Measurements from ENCODE around the gene SZT2. TPM values are rescaled to one million over a fixed set of nuclear protein-coding genes. Genes with fewer than 3 reads are reported as not detected.

Gene SZT2
- total RNA-seq, 3 donors from 2014 or later, result 29.1 to 49.2 (median 44.3) TPM

- Histone ChIP-seq H3K4me1 (no peaks in the 10 kb centered on the region), H3K27me3 (no peaks in the 10 kb centered on the region), H3K27ac (no peak overlapping the region), H3K9me3 (no peaks in the 10 kb centered on the region), H3K4me3 (no peak overlapping the region), H3K36me3 (no peaks in the 10 kb centered on the region)
- no peak for TF ChIP-seq POLR2AphosphoS5 (IDR thresholded peaks at IDR 0.05)
- no peak for TF ChIP-seq CTCF (IDR thresholded peaks at IDR 0.05)
- no peak for DNase-seq (ENCODE audit: low spot score in 2 of 2)
- intact Hi-C loops (cut with DNase I; ENCODE audit: low total_unique reads), result no loop called here
These were observed 50.7 kb downstream of the SZT2 start for GRCh38 chr1:43440358-43440757.

- no peaks in the 10 kb centered on the region for H3K9me3 ChIP-seq
- H3K27ac ChIP-seq, result no peak overlapping the region
- intact Hi-C loops (cut with DNase I; ENCODE audit: low total_unique reads), result no loop called here
- H3K36me3 ChIP-seq, result peaks cover 3% of the 10 kb centered on the region
- H3K4me1 ChIP-seq, result no peaks in the 10 kb centered on the region
- no peaks in the 10 kb centered on the region for H3K27me3 ChIP-seq
- H3K4me3 ChIP-seq, result no peak overlapping the region
- no peak for TF ChIP-seq POLR2A (IDR thresholded peaks at IDR 0.05)
- TF ChIP-seq CTCF (IDR thresholded peaks at IDR 0.05), result no peak
- no peak for TF ChIP-seq POLR2AphosphoS5 (IDR thresholded peaks at IDR 0.05)
- no peak for DNase-seq (ENCODE audit: low spot score in 2 of 2)
These were observed 51.6 kb downstream of the SZT2 start for GRCh38 chr1:43441166-43441893.

- H3K27me3 ChIP-seq, result no peaks in the 10 kb centered on the region
- no peaks in the 10 kb centered on the region for H3K4me1 ChIP-seq
- no peak overlapping the region for H3K27ac ChIP-seq
- no peak for DNase-seq (ENCODE audit: low spot score in 2 of 2)
- no peaks in the 10 kb centered on the region for H3K9me3 ChIP-seq
- peaks cover 5% of the 10 kb centered on the region for H3K36me3 ChIP-seq
- TF ChIP-seq POLR2AphosphoS5 (IDR thresholded peaks at IDR 0.05) (no peak), POLR2A (IDR thresholded peaks at IDR 0.05) (no peak)
- intact Hi-C loops (cut with DNase I; ENCODE audit: low total_unique reads), result no loop called here
- no peak overlapping the region for H3K4me3 ChIP-seq
These were observed 52.4 kb downstream of the SZT2 start for GRCh38 chr1:43441894-43442637.

GRCh38 chr1:43442756-43443155, 53.1 kb downstream of the SZT2 start:
- H3K4me3 ChIP-seq, result no peak overlapping the region
- H3K27ac ChIP-seq, result no peak overlapping the region
- peaks cover 9% of the 10 kb centered on the region for H3K36me3 ChIP-seq
- no peaks in the 10 kb centered on the region for H3K27me3 ChIP-seq
- H3K9me3 ChIP-seq, result no peaks in the 10 kb centered on the region
- intact Hi-C loops (cut with DNase I; ENCODE audit: low total_unique reads), result no loop called here
- no peak for DNase-seq (ENCODE audit: low spot score in 2 of 2)
- H3K4me1 ChIP-seq, result no peaks in the 10 kb centered on the region
- TF ChIP-seq POLR2A (IDR thresholded peaks at IDR 0.05), result no peak
- no peak for TF ChIP-seq CTCF (IDR thresholded peaks at IDR 0.05)
- TF ChIP-seq POLR2AphosphoS5 (IDR thresholded peaks at IDR 0.05), result no peak

- Histone ChIP-seq H3K4me1 (no peaks in the 10 kb centered on the region), H3K36me3 (peaks cover 13% of the 10 kb centered on the region), H3K27me3 (no peaks in the 10 kb centered on the region), H3K27ac (no peak overlapping the region), H3K9me3 (no peaks in the 10 kb centered on the region), H3K4me3 (no peak overlapping the region)
- intact Hi-C loops (cut with DNase I; ENCODE audit: low total_unique reads), result no loop called here
- peak in 1 of 2 donors; percentile 24 for DNase-seq (ENCODE audit: low spot score in 2 of 2)
- TF ChIP-seq CTCF (IDR thresholded peaks at IDR 0.05) (no peak), POLR2AphosphoS5 (IDR thresholded peaks at IDR 0.05) (no peak), POLR2A (IDR thresholded peaks at IDR 0.05) (no peak)
These were observed 53.7 kb downstream of the SZT2 start for GRCh38 chr1:43443197-43443946.

All from breast epithelium (tissue), 4 donors.